HEK293T (cell line): Measurements from ENCODE around the gene CYP11A1.
A peak's percentile ranks its signal among the peaks of the same experiment; 100 is the strongest.

Source experiments
- CTCF ChIA-PET: fragments of 350-600 bp; formaldehyde crosslinking; extraction: SDS; loops from one replicate; lab custom pipeline; 2021; ENCODE audit warnings: antibody characterized with exemption, inconsistent platforms; lab: Yijun Ruan, JAX
- POLR2A ChIA-PET: fragments of 350-600 bp; formaldehyde crosslinking; extraction: SDS; loops from one replicate; lab custom pipeline; 2020; ENCODE audit warnings: antibody characterized with exemption, inconsistent platforms; lab: Yijun Ruan, JAX
- DNase-seq: peaks from one replicate; pipeline ENCODE4 v3.0.0; 2012; ENCODE audit warnings: mixed read lengths; ENCODE audit errors: extremely low spot score
- ARNT ChIP-seq: fragments of 450-650 bp; IDR thresholded peaks from 2 replicates; pipeline ENCODE4 v1.6.1; 2017; ENCODE audit warnings: mild to moderate bottlenecking
- BHLHE40 ChIP-seq: fragments of 450-650 bp; IDR thresholded peaks from 2 replicates; pipeline ENCODE4 v1.6.1; 2016; ENCODE audit warnings: mild to moderate bottlenecking, moderate library complexity, borderline replicate concordance
- CTBP1 ChIP-seq: fragments of 450-650 bp; IDR thresholded peaks from 2 replicates; pipeline ENCODE4 v1.6.1; 2016; ENCODE audit warnings: borderline replicate concordance
- ELF4 ChIP-seq: fragments of 450-650 bp; IDR thresholded peaks from 2 replicates; pipeline ENCODE4 v1.6.1; 2017; ENCODE audit warnings: antibody characterized with exemption
- FOXA1 ChIP-seq: fragments of 450-650 bp; IDR thresholded peaks from 2 replicates; pipeline ENCODE4 v1.6.1; 2016; ENCODE audit warnings: mild to moderate bottlenecking
- FOXK2 ChIP-seq: fragments of 450-650 bp; IDR thresholded peaks from 2 replicates; pipeline ENCODE4 v1.6.1; 2016; ENCODE audit warnings: mild to moderate bottlenecking
- FOXM1 ChIP-seq: fragments of 450-650 bp; IDR thresholded peaks from 2 replicates; pipeline ENCODE4 v1.6.1; 2017; ENCODE audit warnings: mild to moderate bottlenecking, borderline replicate concordance
- HDGF ChIP-seq: fragments of 450-650 bp; IDR thresholded peaks from 2 replicates; pipeline ENCODE4 v1.6.1; 2017; ENCODE audit warnings: antibody characterized with exemption, borderline replicate concordance
- L3MBTL2 ChIP-seq: fragments of 450-650 bp; conservative IDR thresholded peaks from 2 replicates; pipeline ENCODE4 v1.6.1; 2016; ENCODE audit warnings: mild to moderate bottlenecking
- LEF1 ChIP-seq: fragments of 450-650 bp; IDR thresholded peaks from 2 replicates; pipeline ENCODE4 v1.6.1; 2017; ENCODE audit warnings: mild to moderate bottlenecking, borderline replicate concordance
- NFRKB ChIP-seq: fragments of 450-650 bp; IDR thresholded peaks from 2 replicates; pipeline ENCODE4 v1.6.1; 2016; ENCODE audit warnings: mild to moderate bottlenecking, moderate library complexity
- SP1 ChIP-seq: fragments of 450-650 bp; IDR thresholded peaks from 2 replicates; pipeline ENCODE4 v1.6.1; 2017
- SUZ12 ChIP-seq: fragments of 450-650 bp; IDR thresholded peaks from 2 replicates; pipeline ENCODE4 v1.6.1; 2016; ENCODE audit warnings: mild to moderate bottlenecking
- TARDBP ChIP-seq: fragments of 450-650 bp; IDR thresholded peaks from 2 replicates; pipeline ENCODE4 v1.6.1; 2016
- ZNF384 ChIP-seq: fragments of 450-650 bp; IDR thresholded peaks from 2 replicates; pipeline ENCODE4 v1.6.1; 2016
- TF ChIP-seq, protein P1 (sequence below): fragments of 450-650 bp; IDR thresholded peaks from 2 replicates; pipeline ENCODE4 v1.6.1; 2016

Gene CYP11A1

GRCh38 chr15:74294010-74294409 lies 73.4 kb downstream of the CYP11A1 start:
- TF ChIP-seq FOXA1, result no peak
- no peak for TF ChIP-seq ARNT
- no peak for TF ChIP-seq TARDBP
- TF ChIP-seq SP1, result no peak
- TF ChIP-seq LEF1, result no peak
- TF ChIP-seq CTBP1, result no peak
- no peak for TF ChIP-seq FOXM1
- TF ChIP-seq, protein P1, sequence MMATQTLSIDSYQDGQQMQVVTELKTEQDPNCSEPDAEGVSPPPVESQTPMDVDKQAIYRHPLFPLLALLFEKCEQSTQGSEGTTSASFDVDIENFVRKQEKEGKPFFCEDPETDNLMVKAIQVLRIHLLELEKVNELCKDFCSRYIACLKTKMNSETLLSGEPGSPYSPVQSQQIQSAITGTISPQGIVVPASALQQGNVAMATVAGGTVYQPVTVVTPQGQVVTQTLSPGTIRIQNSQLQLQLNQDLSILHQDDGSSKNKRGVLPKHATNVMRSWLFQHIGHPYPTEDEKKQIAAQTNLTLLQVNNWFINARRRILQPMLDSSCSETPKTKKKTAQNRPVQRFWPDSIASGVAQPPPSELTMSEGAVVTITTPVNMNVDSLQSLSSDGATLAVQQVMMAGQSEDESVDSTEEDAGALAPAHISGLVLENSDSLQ, result no peak
- no peak for TF ChIP-seq ELF4
- no peak for TF ChIP-seq FOXK2
- no peak for TF ChIP-seq ZNF384
- no peak for TF ChIP-seq HDGF
- no peak for TF ChIP-seq BHLHE40
- TF ChIP-seq L3MBTL2, result no peak
- no peak for TF ChIP-seq NFRKB
- TF ChIP-seq SUZ12, result no peak
- ChIA-PET POLR2A (no interaction called here), CTCF (no interaction called here)
- no peak for DNase-seq

DNA sequence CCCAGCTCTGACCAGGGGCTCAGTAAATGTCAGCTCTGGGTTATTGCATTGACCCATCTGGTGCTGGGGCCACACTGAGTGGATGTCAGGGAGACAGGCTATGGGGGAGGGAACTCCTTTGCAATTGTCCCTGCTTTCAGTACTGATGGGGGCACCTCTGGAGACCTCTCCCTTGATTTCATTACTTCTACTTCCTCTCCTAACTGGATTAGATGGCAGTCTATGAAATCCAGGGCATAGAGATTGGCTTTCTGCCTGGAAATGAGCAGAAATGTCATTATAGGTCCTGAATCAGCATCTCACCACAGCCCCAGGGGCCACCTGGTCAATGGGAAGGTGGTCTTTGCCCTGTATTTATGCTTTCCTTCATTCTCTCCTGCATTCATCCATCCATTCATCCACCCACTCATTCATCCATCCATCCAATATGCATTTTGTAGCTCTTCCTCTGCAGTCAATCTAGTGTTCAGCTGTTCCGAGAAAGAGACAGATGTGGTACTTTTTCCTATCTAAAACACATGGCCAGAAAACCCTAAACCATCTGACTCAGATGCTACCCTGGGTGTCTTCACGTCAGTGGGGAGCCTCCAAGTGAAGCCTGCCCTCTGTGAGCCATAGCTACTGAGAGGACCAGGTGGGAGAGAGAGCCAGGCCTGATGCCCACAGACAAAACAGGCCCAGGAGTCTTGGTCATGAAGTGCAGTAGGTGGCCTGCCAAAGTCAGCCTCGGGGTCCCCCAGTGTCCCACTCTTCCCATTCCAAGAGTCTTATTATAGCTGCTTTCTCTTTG lies 74.2 kb downstream of the CYP11A1 start:
- CTCF ChIA-PET, result no interaction called here
- POLR2A ChIA-PET, result no interaction called here
- TF ChIP-seq FOXM1 (no peak), FOXA1 (no peak), FOXK2 (no peak), CTBP1 (no peak), NFRKB (no peak), LEF1 (no peak), ARNT (no peak), BHLHE40 (no peak)
- no peak for DNase-seq

- ChIA-PET CTCF (interaction anchor here (1.1 kb wide), 1 partner anchor 20 kb away, joined by 3 read pairs; no protein-coding TSS in a partner anchor), POLR2A (interaction anchor here (1.5 kb wide), 1 partner anchor 29 kb away, joined by 3 read pairs; no protein-coding TSS in a partner anchor)
- TF ChIP-seq CTBP1 (0 out of 2 replicates have a peak, but pooled peaks have one; percentile 18), SUZ12 (no peak)
- peak; percentile 88 for DNase-seq
Measured at GRCh38 chr15:74291101-74292071, 76.1 kb downstream of the CYP11A1 start.

- ChIA-PET CTCF (interaction anchor here (1.0 to 1.1 kb wide), 2 partner anchors 21 to 30 kb away, joined by 3 to 4 read pairs; no protein-coding TSS in a partner anchor), POLR2A (interaction anchor here (1.5 kb wide), 1 partner anchor 29 kb away, joined by 3 read pairs; no protein-coding TSS in a partner anchor)
- no peak for DNase-seq
- TF ChIP-seq ZNF384, result no peak
- TF ChIP-seq SP1, result no peak
- TF ChIP-seq ARNT, result no peak
- no peak for TF ChIP-seq HDGF
Measured at GRCh38 chr15:74290645-74291044, 76.8 kb downstream of the CYP11A1 start.

GRCh38 chr15:74289671-74290070 lies 77.8 kb downstream of the CYP11A1 start:
- TF ChIP-seq ELF4 (no peak), FOXK2 (no peak), FOXM1 (no peak), LEF1 (no peak), FOXA1 (no peak), NFRKB (no peak), SUZ12 (no peak), L3MBTL2 (no peak), SP1 (no peak), CTBP1 (no peak), TARDBP (no peak), BHLHE40 (no peak)
- TF ChIP-seq, protein P1, result no peak
- no peak for DNase-seq
- CTCF ChIA-PET, result no interaction called here
- POLR2A ChIA-PET, result no interaction called here
